ENCODE results near the gene IFIT1B. TPM values are rescaled to one million over a fixed set of nuclear protein-coding genes. Genes with fewer than 3 reads are reported as not detected.
A peak's percentile ranks its signal among the peaks of the same experiment; 100 is the strongest.
"Not testable (repeated sequence)": the region's sequence is repeated elsewhere in the genome, so short reads cannot be mapped to it uniquely, and the experiment has no call there.

IFIT1B gene
- total RNA-seq = not detected

- ATAC-seq (no peak), DNase-seq (ENCODE audit: low spot score) (no peak)
These were observed at the start of gene IFIT1B for GRCh38 chr10:89377705-89378637. Gene IFIT1B (plus strand): TSS chr10:89378056. CDS start chr10:89378136, 80 bp downstream.

GRCh38 chr10:89329151-89329550, 48.7 kb upstream of the IFIT1B start:
- no peak for DNase-seq (ENCODE audit: low spot score)
- ATAC-seq = no peak

- DNase-seq (ENCODE audit: low spot score); ATAC-seq: not testable (repeated sequence)
These were observed 47.8 kb upstream of the IFIT1B start for GRCh38 chr10:89330014-89330413.

GRCh38 chr10:89330537-89331212, 47.2 kb upstream of the IFIT1B start:
- DNase-seq (ENCODE audit: low spot score) (no peak), ATAC-seq (no peak)

GRCh38 chr10:89331487-89332122, 46.3 kb upstream of the IFIT1B start:
- ATAC-seq; DNase-seq (ENCODE audit: low spot score): not testable (repeated sequence)

- no peak for DNase-seq (ENCODE audit: low spot score)
- peak; percentile 77 for ATAC-seq
These were observed 45.7 kb upstream of the IFIT1B start for GRCh38 chr10:89332123-89332633.

- ATAC-seq (no peak), DNase-seq (ENCODE audit: low spot score) (no peak)
These were observed 42.6 kb upstream of the IFIT1B start for GRCh38 chr10:89335226-89335625.

GRCh38 chr10:89336241-89336640, 41.6 kb upstream of the IFIT1B start:
- ATAC-seq (no peak), DNase-seq (ENCODE audit: low spot score) (no peak)

- ATAC-seq (no peak), DNase-seq (ENCODE audit: low spot score) (no peak)
These were observed 40.4 kb upstream of the IFIT1B start for GRCh38 chr10:89337484-89337883.

- DNase-seq (ENCODE audit: low spot score) (no peak), ATAC-seq (no peak)
These were observed 39.1 kb upstream of the IFIT1B start for GRCh38 chr10:89338713-89339112.

- no peak for ATAC-seq
- no peak for DNase-seq (ENCODE audit: low spot score)
These were observed 38.0 kb upstream of the IFIT1B start for GRCh38 chr10:89339875-89340274.

- no peak for ATAC-seq
- no peak for DNase-seq (ENCODE audit: low spot score)
These were observed 36.2 kb upstream of the IFIT1B start for GRCh38 chr10:89341649-89342048.

GRCh38 chr10:89342206-89342958, 35.5 kb upstream of the IFIT1B start:
- no peak for DNase-seq (ENCODE audit: low spot score)
- peak; percentile 7 for ATAC-seq

- no peak for DNase-seq (ENCODE audit: low spot score)
- ATAC-seq = no peak
These were observed 34.6 kb upstream of the IFIT1B start for GRCh38 chr10:89343089-89343767.

- ATAC-seq (no peak), DNase-seq (ENCODE audit: low spot score) (no peak)
These were observed 33.7 kb upstream of the IFIT1B start for GRCh38 chr10:89344156-89344555.

- DNase-seq (ENCODE audit: low spot score) (no peak), ATAC-seq (no peak)
These were observed 32.4 kb upstream of the IFIT1B start for GRCh38 chr10:89345367-89346000.

GRCh38 chr10:89346405-89347254, 31.2 kb upstream of the IFIT1B start:
- ATAC-seq = peak; percentile 40
- no peak for DNase-seq (ENCODE audit: low spot score)

GRCh38 chr10:89347701-89348457, 30.0 kb upstream of the IFIT1B start:
- no peak for ATAC-seq
- DNase-seq (ENCODE audit: low spot score) = no peak

Data from left lobe of liver (tissue), 2 donors.